T-helper 17 cell (primary cell): ENCODE data around the gene GAREM1. TPM values are rescaled to one million over a fixed set of nuclear protein-coding genes. Genes with fewer than 3 reads are reported as not detected.
"Not testable (repeated sequence)": the region's sequence is repeated elsewhere in the genome, so short reads cannot be mapped to it uniquely, and the experiment has no call there.

ENCODE experiments used
- ATAC-seq: fragments of 150-1000 bp; cut with Tn5 transposase; 2 replicates; pipeline ENCODE4 v1.10.0; 2021; ENCODE audit warnings: mild to moderate bottlenecking, moderate library complexity
- DNase-seq, 3 donors: peaks; one replicate each; pipeline versions ENCODE4 v3.0.0 to v3.0.0-alpha.2; 2020 to 2021
- H3K9me3 ChIP-seq: one replicate; pipeline ENCODE4 v1.7.0; 2013; ENCODE audit warnings: low read length, mild to moderate bottlenecking; ENCODE audit not compliant: control insufficient read depth, poor library complexity, severe bottlenecking
- H3K27ac Mint-ChIP-seq: one replicate; pipeline ENCODE4 v1.8.0; 2022; ENCODE audit warnings: mild to moderate bottlenecking, moderate library complexity, mixed read lengths
- H3K27me3 Mint-ChIP-seq: one replicate; pipeline ENCODE4 v1.8.0; 2022; ENCODE audit warnings: mixed read lengths
- H3K36me3 Mint-ChIP-seq: one replicate; pipeline ENCODE4 v1.8.0; 2022; ENCODE audit warnings: low read depth, mixed read lengths
- H3K4me1 Mint-ChIP-seq: one replicate; pipeline ENCODE4 v1.8.0; 2022; ENCODE audit warnings: mild to moderate bottlenecking, mixed read lengths
- H3K4me3 Mint-ChIP-seq: one replicate; pipeline ENCODE4 v1.8.0; 2022; ENCODE audit warnings: mild to moderate bottlenecking, moderate library complexity, mixed read lengths
- total RNA-seq, 4 donors: library from RNA in 2 of 4; stranded (reverse) in 2 of 4; gene quantifications; one replicate each; pipeline ENCODE4 v1.2.3 and lab custom pipeline; 2022 to 2026

Gene GAREM1
- total RNA-seq, 2 donors from 2014 or later = 0.10 to 0.13 TPM

GRCh38 chr18:32366586-32367538, 103.8 kb downstream of the GAREM1 start:
- H3K9me3 ChIP-seq = no peaks in the 10 kb centered on the region
- Mint-ChIP-seq H3K36me3 (no peaks in the 10 kb centered on the region), H3K4me1 (peaks cover 2% of the 10 kb centered on the region), H3K4me3 (no peak overlapping the region), H3K27ac (no peak overlapping the region), H3K27me3 (peaks cover 31% of the 10 kb centered on the region)
- no peak for ATAC-seq
- DNase-seq = no peak

DNA sequence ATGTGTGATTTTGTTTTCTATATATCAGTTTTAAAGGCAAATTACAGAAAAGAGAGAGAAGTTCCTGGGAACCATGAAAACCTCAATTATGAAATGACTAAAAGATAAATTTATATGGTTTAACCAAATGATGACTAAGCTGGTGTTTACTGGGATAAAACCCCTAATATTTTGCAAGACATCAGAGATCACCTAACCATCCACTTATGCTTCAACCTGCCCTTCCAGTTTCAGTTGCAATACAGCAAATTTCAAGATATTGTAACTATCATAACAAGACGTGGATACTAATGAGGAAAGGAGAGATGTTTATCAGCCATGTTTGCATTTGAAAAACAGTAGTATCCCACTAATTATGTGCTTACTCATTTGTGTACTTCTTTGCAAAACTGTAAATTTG, 108.2 kb downstream of the GAREM1 start:
- H3K36me3 Mint-ChIP-seq = no peaks in the 10 kb centered on the region
- peaks cover 8% of the 10 kb centered on the region for H3K27me3 Mint-ChIP-seq
- H3K4me3 Mint-ChIP-seq = no peak overlapping the region
- DNase-seq (no peak), ATAC-seq (no peak)
- H3K27ac Mint-ChIP-seq = no peak overlapping the region
- H3K9me3 ChIP-seq = no peaks in the 10 kb centered on the region
- peaks cover 3% of the 10 kb centered on the region for H3K4me1 Mint-ChIP-seq

GRCh38 chr18:32360682-32361345, 109.9 kb downstream of the GAREM1 start:
- H3K4me3 Mint-ChIP-seq = no peak overlapping the region
- H3K4me1 Mint-ChIP-seq = peaks cover 3% of the 10 kb centered on the region
- no peak for ATAC-seq
- H3K27ac Mint-ChIP-seq = no peak overlapping the region
- DNase-seq = no peak
- H3K27me3 Mint-ChIP-seq = peaks cover 5% of the 10 kb centered on the region
- H3K9me3 ChIP-seq = no peaks in the 10 kb centered on the region
- no peaks in the 10 kb centered on the region for H3K36me3 Mint-ChIP-seq

GRCh38 chr18:32358529-32358928, 112.2 kb downstream of the GAREM1 start:
- Mint-ChIP-seq H3K36me3 (no peaks in the 10 kb centered on the region), H3K27me3 (peaks cover 5% of the 10 kb centered on the region), H3K4me1 (peaks cover 3% of the 10 kb centered on the region), H3K27ac (no peak overlapping the region), H3K4me3 (no peak overlapping the region)
- no peaks in the 10 kb centered on the region for H3K9me3 ChIP-seq
- DNase-seq (no peak), ATAC-seq (no peak)

GRCh38 chr18:32358075-32358474, 112.6 kb downstream of the GAREM1 start:
- DNase-seq (no peak), ATAC-seq (no peak)
- Mint-ChIP-seq H3K36me3 (no peaks in the 10 kb centered on the region), H3K27me3 (peaks cover 5% of the 10 kb centered on the region), H3K27ac (no peak overlapping the region), H3K4me3 (no peak overlapping the region), H3K4me1 (peaks cover 3% of the 10 kb centered on the region)
- no peaks in the 10 kb centered on the region for H3K9me3 ChIP-seq

- H3K27me3 Mint-ChIP-seq = peaks cover 5% of the 10 kb centered on the region
- peaks cover 3% of the 10 kb centered on the region for H3K4me1 Mint-ChIP-seq
- ATAC-seq (no peak), DNase-seq (no peak)
- H3K9me3 ChIP-seq = no peaks in the 10 kb centered on the region
- H3K4me3 Mint-ChIP-seq = no peak overlapping the region
- H3K36me3 Mint-ChIP-seq = no peaks in the 10 kb centered on the region
- H3K27ac Mint-ChIP-seq = no peak overlapping the region
Measured at GRCh38 chr18:32355896-32356295, 114.8 kb downstream of the GAREM1 start.

- H3K4me1 Mint-ChIP-seq = no peaks in the 10 kb centered on the region
- no peak overlapping the region for H3K4me3 Mint-ChIP-seq
- H3K36me3 Mint-ChIP-seq = no peaks in the 10 kb centered on the region
- no peak for DNase-seq
- H3K9me3 ChIP-seq = no peaks in the 10 kb centered on the region
- peaks cover 5% of the 10 kb centered on the region for H3K27me3 Mint-ChIP-seq
- no peak for ATAC-seq
- H3K27ac Mint-ChIP-seq = no peak overlapping the region
Measured at GRCh38 chr18:32354518-32354917, 116.2 kb downstream of the GAREM1 start.

- no peak overlapping the region for H3K27ac Mint-ChIP-seq
- no peaks in the 10 kb centered on the region for H3K36me3 Mint-ChIP-seq
- H3K4me3 Mint-ChIP-seq = no peak overlapping the region
- H3K4me1 Mint-ChIP-seq = no peaks in the 10 kb centered on the region
- no peaks in the 10 kb centered on the region for H3K9me3 ChIP-seq
- peaks cover 5% of the 10 kb centered on the region for H3K27me3 Mint-ChIP-seq
- ATAC-seq (no peak), DNase-seq (no peak)
Measured at GRCh38 chr18:32353257-32353656, 117.4 kb downstream of the GAREM1 start.

- H3K9me3 ChIP-seq = no peaks in the 10 kb centered on the region
- Mint-ChIP-seq H3K27ac (no peak overlapping the region), H3K4me1 (no peaks in the 10 kb centered on the region), H3K4me3 (no peak overlapping the region), H3K27me3 (peaks cover 5% of the 10 kb centered on the region), H3K36me3 (no peaks in the 10 kb centered on the region)
- DNase-seq = no peak
- ATAC-seq = no peak
Measured at GRCh38 chr18:32351032-32351431, 119.7 kb downstream of the GAREM1 start.

- DNase-seq (no peak), ATAC-seq (no peak)
- no peaks in the 10 kb centered on the region for H3K36me3 Mint-ChIP-seq
- H3K27me3 Mint-ChIP-seq = peaks cover 5% of the 10 kb centered on the region
- no peak overlapping the region for H3K27ac Mint-ChIP-seq
- H3K9me3 ChIP-seq = no peaks in the 10 kb centered on the region
- no peaks in the 10 kb centered on the region for H3K4me1 Mint-ChIP-seq
- H3K4me3 Mint-ChIP-seq = no peak overlapping the region
Measured at GRCh38 chr18:32349728-32350395, 120.8 kb downstream of the GAREM1 start.

DNA sequence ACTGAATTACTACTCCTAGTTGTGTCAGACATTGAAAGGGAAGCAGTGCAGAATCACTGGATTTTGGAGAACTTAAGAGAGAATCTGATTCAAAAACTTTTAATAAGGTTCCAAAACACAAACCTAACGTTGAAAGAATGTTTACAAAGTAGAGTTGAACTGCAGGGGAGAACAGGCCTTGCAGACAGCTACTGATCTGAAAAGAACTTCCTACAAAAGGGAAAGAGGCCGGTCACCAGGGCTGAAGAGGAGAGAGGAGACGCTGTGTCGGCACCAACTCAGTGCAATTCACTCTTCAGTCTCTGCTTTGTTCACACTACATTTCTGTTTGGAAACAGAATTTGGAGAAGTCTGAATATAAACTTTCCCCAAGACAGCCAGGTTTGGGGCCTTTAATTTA, 124.0 kb downstream of the GAREM1 start:
- H3K27ac Mint-ChIP-seq = no peak overlapping the region
- H3K4me1 Mint-ChIP-seq = no peaks in the 10 kb centered on the region
- no peaks in the 10 kb centered on the region for H3K9me3 ChIP-seq
- no peaks in the 10 kb centered on the region for H3K36me3 Mint-ChIP-seq
- no peak overlapping the region for H3K4me3 Mint-ChIP-seq
- no peak for DNase-seq
- ATAC-seq = no peak
- peaks cover 7% of the 10 kb centered on the region for H3K27me3 Mint-ChIP-seq

DNA sequence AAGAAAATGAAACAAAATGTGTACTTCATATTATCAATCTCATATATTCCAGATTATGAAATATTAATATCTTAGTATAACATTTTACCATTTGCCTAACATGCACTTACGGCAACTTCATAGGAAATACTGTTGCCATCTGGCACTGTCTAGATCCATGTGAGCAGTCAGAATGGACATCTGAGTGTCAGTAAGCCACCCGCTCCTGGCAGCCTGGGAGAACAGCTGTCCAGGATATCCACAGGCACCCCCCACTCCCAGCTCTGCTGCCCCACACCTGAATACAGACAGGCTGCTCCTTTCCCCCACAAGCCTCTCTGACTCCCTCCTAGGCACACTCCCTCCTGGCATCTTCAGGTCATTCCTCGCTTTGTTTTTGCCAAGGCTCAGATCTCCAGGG, 127.0 kb downstream of the GAREM1 start:
- no peaks in the 10 kb centered on the region for H3K4me1 Mint-ChIP-seq
- H3K4me3 Mint-ChIP-seq = no peak overlapping the region
- no peak for DNase-seq
- H3K27ac Mint-ChIP-seq = no peak overlapping the region
- peaks cover 7% of the 10 kb centered on the region for H3K27me3 Mint-ChIP-seq
- no peaks in the 10 kb centered on the region for H3K36me3 Mint-ChIP-seq
- ATAC-seq = no peak
- H3K9me3 ChIP-seq = no peaks in the 10 kb centered on the region

DNA sequence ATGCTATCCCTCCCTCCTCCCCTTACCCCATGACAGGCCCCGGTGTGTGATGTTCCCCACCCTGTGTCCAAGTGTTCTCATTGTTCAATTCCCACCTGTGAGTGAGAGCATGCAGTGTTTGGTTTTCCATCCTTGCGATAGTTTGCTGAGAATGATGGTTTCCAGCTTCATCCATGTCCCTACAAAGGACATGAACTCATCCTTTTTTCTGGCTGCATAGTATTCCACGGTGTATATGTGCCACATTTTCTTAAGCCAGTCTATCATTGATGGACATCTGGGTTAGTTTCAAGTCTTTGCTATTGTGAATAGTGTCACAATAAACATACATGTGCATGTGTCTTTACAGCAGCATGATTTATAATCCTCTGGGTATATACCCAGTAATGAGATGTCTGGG, 129.6 kb downstream of the GAREM1 start:
- not testable (repeated sequence) for DNase-seq, ATAC-seq, H3K9me3 ChIP-seq, H3K27ac Mint-ChIP-seq, H3K4me1 Mint-ChIP-seq, H3K4me3 Mint-ChIP-seq, H3K36me3 Mint-ChIP-seq
- H3K27me3 Mint-ChIP-seq = peaks cover 11% of the 10 kb centered on the region
